ENCODE data around the gene CD55.

- no peak for TF ChIP-seq CTCF (IDR thresholded peaks at IDR 0.05)
- no peak for TF ChIP-seq POLR2AphosphoS5 (IDR thresholded peaks at IDR 0.05; ENCODE audit: insufficient read depth in 1 of 2, low read depth in 1 of 2)
- no peak for TF ChIP-seq POLR2A (IDR thresholded peaks at IDR 0.05)
Observed at GRCh38 chr1:207361889-207362288, 40.4 kb downstream of the CD55 start.

Data from vagina (tissue), 2 donors.